GM18511 (cell line): ENCODE results near the gene PRKG1.
"Not testable (repeated sequence)": the region's sequence is repeated elsewhere in the genome, so short reads cannot be mapped to it uniquely, and the experiment has no call there.

Source experiments
- ATAC-seq: cut with Tn5 transposase; IDR thresholded peaks from one replicate; pipeline ENCODE4 v1.9.1; 2021; ENCODE audit warnings: mild to moderate bottlenecking, moderate library complexity; ENCODE audit not compliant: unreplicated experiment

The PRKG1 gene

DNA sequence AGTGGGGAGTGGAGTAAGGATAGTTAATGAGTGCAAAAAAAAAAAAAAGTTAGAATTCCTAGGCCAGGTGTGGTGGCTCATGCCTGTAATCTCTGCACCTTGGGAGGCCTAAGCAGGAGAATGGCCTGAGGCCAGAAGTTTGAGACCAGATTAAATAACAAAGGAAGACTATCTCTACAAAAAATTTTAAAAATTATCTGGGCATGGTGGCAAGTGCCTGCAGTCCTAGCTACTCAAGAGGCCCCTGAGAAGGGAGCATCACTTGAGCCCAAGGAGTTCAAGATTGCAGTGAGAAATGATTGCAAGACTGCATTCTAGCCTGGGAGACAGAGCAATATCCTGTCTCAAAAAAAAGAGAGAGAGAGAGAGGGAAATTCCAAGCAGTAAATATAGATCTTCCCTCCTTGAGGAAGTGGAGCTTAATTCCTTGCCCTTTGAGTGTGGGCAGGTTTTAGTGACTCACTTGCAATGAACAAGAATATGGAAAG is 644.6 kb downstream of the PRKG1 start:
- no peak for ATAC-seq

- ATAC-seq, result no peak
These were observed 649.8 kb downstream of the PRKG1 start for GRCh38 chr10:51724038-51724437.

DNA sequence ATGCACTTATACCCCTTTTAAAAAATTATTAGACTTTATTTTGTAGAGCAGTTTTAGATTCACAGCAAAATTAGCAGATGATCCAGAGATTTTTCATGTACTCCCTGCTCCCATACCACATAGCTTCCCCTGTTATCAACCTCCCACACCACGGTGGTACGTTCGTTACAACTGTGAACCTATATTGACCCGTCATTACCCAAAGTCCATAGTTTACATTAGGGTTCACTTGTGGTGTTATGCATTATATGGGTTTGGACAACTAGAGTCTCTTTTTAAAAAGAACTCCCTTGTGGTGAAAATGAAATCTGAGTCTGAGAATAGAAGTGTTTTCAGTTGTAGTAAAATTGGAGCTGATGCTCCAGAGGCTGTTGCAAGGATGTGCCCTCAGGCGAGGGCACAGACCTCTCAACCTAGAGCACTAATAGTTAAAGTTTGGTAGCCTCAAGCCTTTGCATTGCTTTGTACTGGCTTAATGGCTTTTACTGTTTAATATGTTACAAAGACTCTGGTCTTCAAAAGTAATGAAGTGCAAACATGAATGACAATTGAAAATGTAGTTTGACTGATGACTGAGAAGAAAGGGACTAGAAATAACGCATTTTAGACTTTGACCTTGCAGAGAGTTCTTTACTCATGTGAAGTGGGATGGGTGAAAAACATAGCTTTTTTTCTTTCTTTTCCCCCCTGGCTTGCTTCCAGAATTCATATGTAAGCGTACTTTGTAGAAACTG is 655.7 kb downstream of the PRKG1 start:
- ATAC-seq, result no peak

DNA sequence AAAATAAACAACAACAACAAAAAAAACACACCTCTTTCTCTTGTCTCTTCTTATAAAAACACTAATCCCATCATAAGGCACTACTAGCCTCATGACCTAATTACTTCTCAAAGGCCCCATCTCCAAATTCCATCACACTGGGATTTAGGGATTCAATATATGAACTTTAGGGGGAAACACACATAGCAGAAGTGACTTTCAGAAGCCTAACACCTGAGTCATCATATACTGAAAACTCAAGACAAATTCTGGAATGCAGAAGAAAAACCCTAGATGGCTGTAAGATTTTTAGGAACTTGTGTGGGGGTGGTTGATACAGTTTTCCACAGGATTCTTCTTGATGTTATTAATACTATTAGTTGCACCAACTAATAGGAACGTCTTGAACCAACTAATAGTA is 658.8 kb downstream of the PRKG1 start:
- no peak for ATAC-seq

DNA sequence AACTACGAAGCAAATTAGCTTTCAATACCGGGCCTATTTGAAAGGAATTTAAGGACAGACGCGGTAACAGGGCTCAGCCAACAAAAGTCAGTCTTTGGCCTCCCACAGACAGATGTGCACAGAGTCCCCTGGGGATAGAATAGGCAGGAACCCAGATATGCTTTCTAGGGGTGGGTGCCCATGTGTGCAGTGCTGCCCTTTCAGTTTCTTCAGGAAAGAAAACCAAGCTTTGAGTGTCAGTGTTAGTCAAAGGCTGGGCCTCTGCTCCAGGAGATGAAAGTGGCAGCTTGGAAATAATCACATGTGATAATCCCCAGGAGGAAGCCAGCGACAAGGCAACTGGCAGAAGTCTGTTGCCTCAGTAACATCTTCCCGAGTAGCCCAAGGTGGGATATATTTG is 668.9 kb downstream of the PRKG1 start:
- ATAC-seq, result peak; percentile 97

- peak; percentile 50 for ATAC-seq
These were observed 670.1 kb downstream of the PRKG1 start for GRCh38 chr10:51744235-51745000.

GRCh38 chr10:51745397-51745796 is 671.1 kb downstream of the PRKG1 start:
- no peak for ATAC-seq

DNA sequence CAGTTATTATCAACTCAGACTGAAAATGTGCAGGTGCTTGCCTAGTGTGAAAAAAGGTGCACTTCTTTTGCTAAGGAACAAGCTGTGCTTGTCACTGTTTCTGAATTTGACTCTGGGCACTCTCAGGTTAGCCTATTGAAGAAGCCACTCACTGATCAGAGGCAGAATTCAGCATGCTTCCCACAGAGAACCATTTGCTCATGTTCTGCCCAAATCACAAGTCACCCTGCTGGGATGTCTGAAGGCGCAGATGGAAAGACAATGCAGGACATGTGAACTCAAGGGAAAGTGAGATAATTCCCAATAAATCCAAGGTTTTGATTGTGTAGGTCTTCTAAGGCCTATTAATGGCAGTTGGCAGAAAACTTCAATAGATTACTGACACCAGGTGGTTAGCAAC is 672.9 kb downstream of the PRKG1 start:
- ATAC-seq, result no peak

- no peak for ATAC-seq
These were observed 674.7 kb downstream of the PRKG1 start for GRCh38 chr10:51748959-51749358.

DNA sequence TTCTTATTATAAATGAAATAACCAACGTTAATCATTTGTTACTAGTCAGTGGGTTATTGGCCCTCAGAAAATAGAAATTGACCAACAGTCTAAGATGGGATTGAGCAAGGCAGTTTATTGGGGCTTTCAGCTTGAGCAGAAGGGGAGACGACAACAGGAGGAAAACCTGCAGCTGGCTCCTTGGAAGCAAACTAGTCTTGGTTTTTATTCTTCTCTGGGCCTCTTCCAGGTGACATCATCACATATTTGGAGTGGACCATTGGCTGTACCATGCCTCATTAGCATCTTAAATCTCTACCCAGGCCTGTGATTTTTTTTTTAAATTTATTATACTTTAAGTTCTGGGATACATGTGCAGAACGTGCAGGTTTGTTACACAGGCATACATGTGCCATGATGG is 684.1 kb downstream of the PRKG1 start:
- ATAC-seq, result no peak

DNA sequence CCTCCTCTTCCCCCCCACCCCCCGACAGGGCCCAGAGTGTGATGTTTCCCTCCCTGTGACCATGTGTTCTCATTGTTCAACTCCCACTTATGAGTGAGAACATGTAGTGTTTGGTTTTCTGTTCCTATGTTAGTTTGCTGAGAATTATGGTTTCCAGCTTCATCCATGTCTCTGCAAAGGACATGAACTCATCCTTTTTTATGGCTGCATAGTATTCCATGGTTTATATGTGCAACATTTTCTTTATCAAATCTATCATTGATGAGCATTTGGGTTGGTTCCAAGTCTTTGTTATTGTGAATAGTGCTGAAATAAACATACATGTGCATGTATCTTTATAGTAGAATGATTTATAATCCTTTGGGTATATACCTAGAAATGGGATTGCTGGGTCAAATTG is 684.6 kb downstream of the PRKG1 start:
- ATAC-seq, result not testable (repeated sequence)

DNA sequence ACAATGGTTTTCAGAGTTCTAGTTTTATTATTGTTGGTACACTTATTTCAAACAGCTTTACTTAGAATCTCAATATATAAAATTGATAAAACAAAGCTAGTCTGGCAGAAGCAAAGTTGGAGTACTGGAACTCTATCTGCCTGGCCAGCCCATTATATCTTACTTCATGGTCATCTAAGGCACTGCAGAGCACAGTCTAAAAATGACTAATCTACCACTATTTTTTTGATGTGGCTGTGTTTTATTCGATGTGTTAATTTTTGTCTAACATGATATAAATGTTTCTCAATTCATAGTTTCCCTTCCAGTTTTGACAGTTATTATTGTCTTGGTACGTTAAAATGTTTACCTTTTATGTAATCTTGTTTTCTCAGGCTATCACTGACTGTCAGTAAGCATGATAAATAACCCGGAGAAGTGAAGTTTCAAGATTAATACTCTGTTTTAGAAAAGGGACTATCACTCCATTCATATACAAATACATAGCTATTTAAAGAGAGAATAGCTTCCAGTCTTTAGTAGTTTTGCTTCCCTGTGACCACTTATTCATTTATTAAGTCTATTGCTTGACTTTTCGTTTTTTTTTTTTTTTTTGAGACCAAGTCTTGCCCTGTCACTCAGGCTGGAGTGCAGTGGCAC is 685.7 kb downstream of the PRKG1 start:
- peak; percentile 49 for ATAC-seq

- ATAC-seq, result no peak
These were observed 686.8 kb downstream of the PRKG1 start for GRCh38 chr10:51760864-51761640.

- no peak for ATAC-seq
These were observed 689.5 kb downstream of the PRKG1 start for GRCh38 chr10:51763746-51764145.

DNA sequence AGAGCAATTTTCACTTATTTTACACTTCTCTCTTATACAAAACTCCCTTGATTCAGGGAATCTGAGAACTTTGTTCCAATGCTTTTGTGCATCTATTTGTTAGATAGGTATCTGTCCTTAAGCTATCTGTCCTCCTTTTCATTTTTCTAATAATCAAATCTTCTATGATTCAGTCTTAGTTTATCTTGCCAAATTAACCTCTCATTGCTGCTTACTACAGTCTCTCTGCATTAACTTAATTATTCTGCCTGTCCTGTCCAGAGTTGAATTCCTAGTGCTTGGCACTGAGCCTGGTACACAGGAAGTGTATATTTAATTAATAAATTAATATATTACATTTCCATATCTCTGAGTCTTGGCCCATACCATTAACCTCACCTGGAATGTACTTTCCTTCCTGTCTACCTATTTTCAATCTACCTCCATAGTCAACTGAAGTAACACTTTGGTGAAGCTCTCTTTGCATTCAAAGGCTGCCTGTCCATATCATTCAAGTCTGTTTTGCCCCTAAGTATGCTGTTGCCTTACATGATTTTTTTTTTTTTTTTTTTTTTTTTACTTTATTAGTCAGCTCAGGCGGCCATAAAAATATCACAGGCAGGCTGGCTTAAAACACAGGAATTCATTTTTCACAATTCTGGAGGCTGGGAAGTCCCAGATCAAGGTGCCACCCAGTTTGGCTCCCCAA is 691.1 kb downstream of the PRKG1 start:
- ATAC-seq, result no peak

DNA sequence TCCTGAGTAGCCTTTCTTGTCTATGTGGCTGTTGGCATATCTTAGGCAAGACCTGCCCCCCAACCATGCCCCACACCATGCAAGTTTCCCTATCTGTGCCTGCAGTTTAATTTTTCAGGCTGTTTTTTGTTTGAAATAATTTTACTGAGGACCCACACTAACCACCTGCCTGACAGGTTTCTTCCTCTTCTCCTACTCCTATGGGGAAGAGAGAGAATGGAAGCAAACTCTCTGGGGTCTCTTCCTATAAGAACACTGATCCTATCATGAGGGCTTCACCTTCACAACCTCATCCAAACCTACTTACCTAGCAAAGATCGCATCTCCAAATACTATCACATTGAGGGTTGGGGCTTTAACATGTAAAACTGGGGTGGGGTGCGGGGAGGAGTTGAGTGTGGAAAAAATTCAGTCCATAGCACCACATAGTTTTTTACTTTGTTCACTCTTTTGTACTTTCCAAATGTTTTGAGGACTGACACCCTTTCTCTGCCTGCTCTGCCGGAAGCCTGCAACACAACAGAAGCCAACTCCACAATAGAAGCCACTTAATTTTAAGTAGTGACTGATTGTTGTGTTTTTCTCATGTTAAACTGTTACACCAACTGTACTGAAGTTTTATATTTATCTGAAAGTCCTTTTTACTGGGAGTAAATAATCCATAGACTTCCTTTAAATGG is 692.3 kb downstream of the PRKG1 start:
- ATAC-seq, result no peak

DNA sequence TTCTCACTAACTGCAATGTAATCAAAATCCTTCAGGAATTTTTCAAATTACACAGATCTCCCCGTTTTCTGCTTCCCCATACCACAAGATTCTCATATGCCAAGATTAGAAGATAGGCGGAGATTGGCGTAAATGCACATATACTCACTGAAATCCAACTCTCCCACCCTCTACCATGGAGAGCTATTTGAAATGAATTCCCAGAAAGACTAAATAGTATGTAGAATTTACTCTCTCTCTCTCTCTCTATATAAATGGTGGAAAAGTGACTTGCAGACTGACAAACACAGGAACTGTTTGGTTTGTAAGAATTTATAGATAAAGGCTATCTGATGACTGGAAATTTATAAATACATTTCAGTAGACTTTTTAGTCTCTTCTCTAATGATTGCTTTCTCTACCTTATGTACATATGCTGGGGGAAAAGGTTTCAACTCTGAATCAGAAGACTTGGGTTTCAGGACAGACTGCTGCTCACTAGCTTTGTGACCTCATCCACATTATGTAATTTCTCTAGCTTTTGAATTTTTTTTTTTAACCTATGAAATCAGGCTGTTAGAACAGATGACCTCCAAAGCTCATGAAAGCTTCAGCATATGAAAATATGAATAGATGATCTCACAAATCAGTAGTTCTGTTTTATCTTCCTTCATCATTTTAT is 692.9 kb downstream of the PRKG1 start:
- ATAC-seq, result no peak

DNA sequence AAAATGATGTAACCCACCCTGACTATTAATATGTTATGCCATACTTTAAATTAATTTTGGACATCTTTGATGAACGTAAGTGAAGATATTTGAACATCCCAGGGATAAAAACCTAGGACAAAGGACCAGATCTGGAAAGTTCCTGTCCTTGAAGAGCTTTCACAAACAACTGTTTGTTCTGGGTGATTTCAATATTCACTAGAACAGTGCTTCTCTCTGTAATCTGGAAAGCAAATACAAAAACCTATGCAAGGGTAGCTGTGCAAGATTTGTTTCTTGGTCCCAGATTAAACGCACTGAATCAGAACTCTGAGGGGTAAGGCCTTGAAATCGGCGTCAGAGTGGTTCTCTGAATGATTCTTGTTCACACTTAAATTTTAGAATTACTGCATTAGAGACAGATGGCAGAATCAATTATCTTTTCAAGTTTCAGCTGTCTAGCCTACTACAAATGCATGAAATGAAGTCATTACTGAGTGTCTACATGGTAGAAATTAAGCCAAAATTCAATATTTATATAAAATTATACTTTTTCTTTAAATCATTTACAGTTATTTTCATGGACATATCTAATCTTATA is 694.7 kb downstream of the PRKG1 start:
- no peak for ATAC-seq

GRCh38 chr10:51770709-51771108 is 696.4 kb downstream of the PRKG1 start:
- ATAC-seq, result no peak
